Erythroblast (primary cell): Measurements from ENCODE around the gene ERC2.

Experiments
- GATA1 ChIP-seq: IDR thresholded peaks from 2 replicates; pipeline ENCODE4 v1.6.1; 2011; ENCODE audit warnings: low read depth, mild to moderate bottlenecking, control low read depth, low read length, moderate library complexity
- POLR2A ChIP-seq: IDR thresholded peaks from 2 replicates; pipeline ENCODE4 v1.6.1; 2011; ENCODE audit warnings: mild to moderate bottlenecking, low read length

DNA sequence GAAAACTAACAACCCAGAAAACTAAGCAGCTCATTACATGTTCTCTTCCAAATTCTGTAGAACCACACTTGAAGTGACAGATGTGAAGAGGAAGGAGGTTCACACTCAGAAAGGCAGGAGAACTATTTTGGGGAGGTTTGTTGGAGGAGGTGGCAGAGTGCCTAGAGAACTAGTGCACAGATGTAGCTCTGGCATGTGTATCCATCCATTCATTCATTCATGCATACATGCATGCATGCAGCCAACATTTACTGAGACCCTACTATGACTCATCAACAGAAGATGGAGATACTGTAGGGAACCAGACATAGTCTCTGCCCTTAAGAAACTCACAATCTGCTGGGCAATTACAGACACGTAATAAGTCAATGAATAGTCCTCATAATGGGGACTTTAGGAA is 116.7 kb downstream of the ERC2 start:
- no peak for TF ChIP-seq POLR2A
- no peak for TF ChIP-seq GATA1
